Colonic mucosa (tissue), 4 donors: Measurements from ENCODE around the gene DPAGT1. TPM values are rescaled to one million over a fixed set of nuclear protein-coding genes. Genes with fewer than 3 reads are reported as not detected.
"Not testable (repeated sequence)": the region's sequence is repeated elsewhere in the genome, so short reads cannot be mapped to it uniquely, and the experiment has no call there.

ENCODE experiments used
- DNase-seq: peaks from one replicate; pipeline ENCODE4 v3.0.0-alpha.2; 2020
- H3K27ac ChIP-seq: fragments of 200-600 bp; one replicate; pipeline ENCODE4 v1.8.0; 2021
- H3K27me3 ChIP-seq: fragments of 200-600 bp; one replicate; pipeline ENCODE4 v1.8.0; 2021
- H3K36me3 ChIP-seq: fragments of 200-600 bp; one replicate; pipeline ENCODE4 v1.8.0; 2021
- H3K4me1 ChIP-seq: fragments of 200-600 bp; one replicate; pipeline ENCODE4 v1.8.0; 2021; ENCODE audit warnings: mild to moderate bottlenecking
- H3K4me3 ChIP-seq: fragments of 200-600 bp; one replicate; pipeline ENCODE4 v1.8.0; 2021
- H3K9ac ChIP-seq, 2 donors: one replicate each; pipeline ENCODE4 v1.7.0; 2013; ENCODE audit warnings: control low read depth in 2 of 2, low read depth in 2 of 2, low read length in 2 of 2
- H3K9me3 ChIP-seq: fragments of 200-600 bp; one replicate; pipeline ENCODE4 v1.8.0; 2021
- intact Hi-C: fragments of 100-400 bp; cut with DNase I; formaldehyde crosslinking; loops from one replicate; pipeline ENCODE4 v1.14.1; 2022
- total RNA-seq, 2 donors: library from RNA; stranded (reverse); fragmentation: NEBNext Ultra II Directional in 1 of 2; extraction: Animal tissue kit (Norgen Biotek cat#: 25700) in 1 of 2; gene quantifications; one replicate each; pipeline ENCODE4 v1.2.1, GENCODE V29; 2021
- TF ChIP-seq, protein P1 (sequence below): fragments of 200-600 bp; IDR thresholded peaks from one replicate; pipeline ENCODE4 v1.8.0; 2022; ENCODE audit warnings: antibody characterized with exemption, mild to moderate bottlenecking
- donor health status: healthy.
- donor health status: DM: no; HTN: no; CAD: no.
- donor health status: DM: no; HTN: no; CAD: no.

Gene DPAGT1
- total RNA-seq, 2 donors from 2014 or later: 39.4 to 104 TPM

DNA sequence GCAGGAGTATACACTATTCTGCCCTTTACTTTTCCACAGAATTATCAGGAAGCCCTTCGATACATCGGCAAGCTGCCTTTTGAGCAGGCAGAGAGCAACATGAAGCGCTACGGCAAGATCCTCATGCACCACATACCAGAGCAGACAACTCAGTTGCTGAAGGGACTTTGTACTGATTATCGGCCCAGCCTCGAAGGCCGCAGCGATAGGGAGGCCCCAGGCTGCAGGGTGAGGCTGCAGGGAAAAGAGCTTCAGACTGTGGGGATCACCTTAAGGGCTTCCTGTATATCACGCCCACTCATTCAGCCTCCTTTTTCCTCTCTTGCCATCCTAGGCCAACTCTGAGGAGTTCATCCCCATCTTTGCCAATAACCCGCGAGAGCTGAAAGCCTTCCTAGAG is 23.8 kb downstream of the DPAGT1 start:
- Histone ChIP-seq H3K9me3 (no peaks in the 10 kb centered on the region), H3K4me1 (no peaks in the 10 kb centered on the region), H3K9ac (no peak overlapping the region), H3K36me3 (peaks cover 28% of the 10 kb centered on the region), H3K27me3 (no peaks in the 10 kb centered on the region), H3K4me3 (no peak overlapping the region), H3K27ac (no peak overlapping the region)
- intact Hi-C loops: no loop called here
- TF ChIP-seq, protein P1, sequence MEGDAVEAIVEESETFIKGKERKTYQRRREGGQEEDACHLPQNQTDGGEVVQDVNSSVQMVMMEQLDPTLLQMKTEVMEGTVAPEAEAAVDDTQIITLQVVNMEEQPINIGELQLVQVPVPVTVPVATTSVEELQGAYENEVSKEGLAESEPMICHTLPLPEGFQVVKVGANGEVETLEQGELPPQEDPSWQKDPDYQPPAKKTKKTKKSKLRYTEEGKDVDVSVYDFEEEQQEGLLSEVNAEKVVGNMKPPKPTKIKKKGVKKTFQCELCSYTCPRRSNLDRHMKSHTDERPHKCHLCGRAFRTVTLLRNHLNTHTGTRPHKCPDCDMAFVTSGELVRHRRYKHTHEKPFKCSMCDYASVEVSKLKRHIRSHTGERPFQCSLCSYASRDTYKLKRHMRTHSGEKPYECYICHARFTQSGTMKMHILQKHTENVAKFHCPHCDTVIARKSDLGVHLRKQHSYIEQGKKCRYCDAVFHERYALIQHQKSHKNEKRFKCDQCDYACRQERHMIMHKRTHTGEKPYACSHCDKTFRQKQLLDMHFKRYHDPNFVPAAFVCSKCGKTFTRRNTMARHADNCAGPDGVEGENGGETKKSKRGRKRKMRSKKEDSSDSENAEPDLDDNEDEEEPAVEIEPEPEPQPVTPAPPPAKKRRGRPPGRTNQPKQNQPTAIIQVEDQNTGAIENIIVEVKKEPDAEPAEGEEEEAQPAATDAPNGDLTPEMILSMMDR: no peak
- DNase-seq: no peak

DNA sequence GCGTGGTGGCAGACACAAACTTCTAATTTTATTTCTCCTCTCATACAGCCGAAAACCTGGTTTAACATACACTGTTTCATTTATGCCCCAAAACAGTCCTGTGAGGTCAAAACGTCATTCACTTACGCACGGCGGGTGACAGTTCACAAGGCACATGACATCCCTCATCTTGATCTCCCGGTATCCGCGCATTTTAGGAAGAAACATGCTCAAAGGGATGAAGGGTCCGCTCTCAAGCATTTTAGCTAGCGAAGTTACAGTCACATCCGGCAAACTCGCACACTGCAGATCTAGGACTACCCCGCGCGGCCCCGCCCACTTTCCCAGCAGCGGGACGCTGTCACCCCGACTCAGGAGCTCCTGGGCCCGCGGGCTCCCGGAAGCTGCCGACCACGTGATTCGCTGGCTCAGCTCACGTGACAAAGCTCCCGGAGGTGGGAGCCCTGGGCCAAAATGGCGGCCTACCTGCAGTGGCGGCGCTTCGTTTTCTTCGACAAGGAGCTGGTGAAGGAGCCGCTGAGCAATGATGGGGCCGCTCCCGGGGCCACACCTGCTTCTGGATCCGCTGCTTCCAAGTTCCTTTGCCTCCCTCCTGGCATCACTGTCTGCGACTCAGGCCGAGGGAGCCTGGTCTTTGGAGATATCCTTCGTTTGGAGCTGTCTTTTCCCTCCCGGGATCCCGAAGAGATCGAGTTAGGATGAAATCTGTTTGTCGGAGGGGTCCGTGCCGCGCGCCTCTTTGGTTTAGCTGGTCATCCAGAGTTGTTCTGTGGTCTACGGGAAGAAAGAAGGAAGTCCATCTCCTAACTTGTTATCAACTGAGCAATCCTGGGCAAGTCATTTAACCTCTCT is 34.1 kb downstream of the DPAGT1 start, which contains the start of gene VPS11:
Gene VPS11 (plus strand): TSS at position 448 of the 852 bp plus-strand sequence. CDS start 6 bp downstream, at position 454.
- no peaks in the 10 kb centered on the region for H3K27me3 ChIP-seq
- H3K36me3 ChIP-seq: peaks cover 9% of the 10 kb centered on the region
- H3K9ac ChIP-seq: peak within 1 kb of the TSS; percentile 79 to 95
- peak within 1 kb of the TSS; percentile 84 for H3K4me3 ChIP-seq
- DNase-seq: peak; percentile 99
- H3K9me3 ChIP-seq: no peaks in the 10 kb centered on the region
- TF ChIP-seq, protein P1: no peak
- peak within 1 kb of the TSS; percentile 73 for H3K27ac ChIP-seq
- no peaks in the 10 kb centered on the region for H3K4me1 ChIP-seq
- intact Hi-C loops: no loop called here

DNA sequence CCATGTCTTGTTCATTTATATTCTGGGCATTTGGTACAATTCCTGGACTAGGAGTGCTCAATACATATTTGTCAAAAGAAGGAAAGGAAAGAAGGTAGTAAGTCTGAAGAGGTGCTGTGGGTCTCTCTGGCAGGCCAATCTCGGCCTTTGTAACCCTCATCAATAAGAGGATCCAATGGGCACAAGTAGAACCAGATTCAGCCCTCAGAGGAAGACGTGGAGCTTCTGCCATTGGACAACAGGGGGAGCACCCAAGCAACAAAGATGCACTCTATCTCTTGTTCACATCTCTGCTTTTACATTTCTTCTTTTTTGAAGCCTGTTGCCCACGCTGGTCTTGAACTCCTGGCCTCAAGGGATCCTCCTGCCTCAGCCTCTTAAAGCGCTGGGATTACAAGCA is 36.3 kb downstream of the DPAGT1 start:
- Histone ChIP-seq H3K4me1 (no peaks in the 10 kb centered on the region), H3K9ac (no peak overlapping the region), H3K4me3 (no peak overlapping the region), H3K36me3 (no peaks in the 10 kb centered on the region), H3K27ac (no peak overlapping the region), H3K9me3 (no peaks in the 10 kb centered on the region), H3K27me3 (no peaks in the 10 kb centered on the region)
- intact Hi-C loops: no loop called here
- TF ChIP-seq, protein P1: no peak
- DNase-seq: no peak

DNA sequence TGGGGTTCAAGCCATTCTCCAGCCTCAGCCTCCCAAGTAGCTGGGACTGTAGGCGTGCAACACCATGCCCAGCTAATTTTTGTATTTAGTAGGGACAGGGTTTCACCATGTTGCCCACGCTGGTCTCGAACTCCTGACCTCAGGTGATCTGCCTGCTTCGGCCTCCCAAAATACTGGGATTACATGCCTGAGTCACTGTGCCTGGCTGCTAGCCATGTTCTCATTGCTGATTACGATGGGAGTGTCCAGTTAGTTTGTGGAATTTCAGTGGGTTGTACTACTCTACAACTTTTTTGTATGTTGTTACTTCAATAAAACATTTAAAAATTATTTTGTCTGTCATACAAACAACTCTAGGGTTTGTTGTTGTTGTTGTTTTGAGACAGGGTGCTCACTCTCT is 38.9 kb downstream of the DPAGT1 start:
- DNase-seq: peak; percentile 36
- Histone ChIP-seq H3K4me3 (no peak overlapping the region), H3K9ac (no peak overlapping the region), H3K27ac (no peak overlapping the region), H3K36me3 (no peaks in the 10 kb centered on the region), H3K9me3 (no peaks in the 10 kb centered on the region), H3K27me3 (no peaks in the 10 kb centered on the region), H3K4me1 (no peaks in the 10 kb centered on the region)
- intact Hi-C loops: no loop called here
- TF ChIP-seq, protein P1: no peak

DNA sequence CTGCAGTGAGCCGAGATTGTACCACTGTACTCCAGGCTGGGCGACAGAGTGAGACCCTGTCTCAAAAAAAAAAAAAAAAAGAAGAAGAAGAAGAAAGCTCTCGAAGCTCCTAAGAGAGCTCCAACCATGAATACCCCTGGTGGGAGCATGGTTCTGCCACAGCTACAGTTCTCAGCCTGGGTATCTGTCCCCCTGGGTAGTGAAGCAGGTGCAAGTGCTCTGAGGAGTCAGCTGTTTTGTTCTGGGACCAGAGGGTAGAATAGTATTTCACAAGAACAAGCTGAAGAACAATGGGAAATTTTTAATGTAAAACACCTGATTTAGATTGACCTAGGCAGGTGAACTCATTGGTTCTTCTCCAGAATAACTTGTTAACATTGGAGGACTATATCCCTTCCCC is 40.4 kb downstream of the DPAGT1 start:
- TF ChIP-seq, protein P1: no peak
- no peaks in the 10 kb centered on the region for H3K4me1 ChIP-seq
- H3K4me3 ChIP-seq: no peak overlapping the region
- no peak overlapping the region for H3K9ac ChIP-seq
- intact Hi-C loops: no loop called here
- no peaks in the 10 kb centered on the region for H3K9me3 ChIP-seq
- no peaks in the 10 kb centered on the region for H3K36me3 ChIP-seq
- no peak overlapping the region for H3K27ac ChIP-seq
- no peak for DNase-seq
- no peaks in the 10 kb centered on the region for H3K27me3 ChIP-seq

DNA sequence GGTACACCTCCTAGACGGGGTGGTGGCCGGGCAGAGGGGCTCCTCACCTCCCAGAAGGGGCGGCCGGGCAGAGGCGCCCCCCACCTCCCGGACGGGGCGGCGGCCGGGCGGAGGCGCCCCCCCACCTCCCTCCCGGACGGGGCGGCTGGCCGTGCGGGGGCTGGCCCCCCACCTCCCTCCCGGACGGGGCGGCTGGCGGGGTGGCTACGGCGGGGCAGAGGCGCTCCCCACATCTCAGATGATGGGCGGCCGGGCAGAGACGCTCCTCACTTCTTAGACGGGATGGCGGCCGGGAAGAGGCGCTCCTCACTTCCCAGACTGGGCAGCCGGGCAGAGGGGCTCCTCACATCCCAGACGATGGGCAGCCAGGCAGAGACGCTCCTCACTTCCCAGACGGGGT is 42.5 kb downstream of the DPAGT1 start:
- H3K27ac ChIP-seq, H3K27me3 ChIP-seq, H3K9me3 ChIP-seq, H3K4me3 ChIP-seq, DNase-seq, H3K4me1 ChIP-seq, H3K36me3 ChIP-seq, intact Hi-C loops, H3K9ac ChIP-seq: not testable (repeated sequence)
